Measurements from ENCODE around the gene CCL4. TPM values are rescaled to one million over a fixed set of nuclear protein-coding genes. Genes with fewer than 3 reads are reported as not detected.
"Not testable (repeated sequence)": the region's sequence is repeated elsewhere in the genome, so short reads cannot be mapped to it uniquely, and the experiment has no call there.

CCL4 gene
- total RNA-seq, 1 experiment from 2014 or later, result 1.2 TPM

DNA sequence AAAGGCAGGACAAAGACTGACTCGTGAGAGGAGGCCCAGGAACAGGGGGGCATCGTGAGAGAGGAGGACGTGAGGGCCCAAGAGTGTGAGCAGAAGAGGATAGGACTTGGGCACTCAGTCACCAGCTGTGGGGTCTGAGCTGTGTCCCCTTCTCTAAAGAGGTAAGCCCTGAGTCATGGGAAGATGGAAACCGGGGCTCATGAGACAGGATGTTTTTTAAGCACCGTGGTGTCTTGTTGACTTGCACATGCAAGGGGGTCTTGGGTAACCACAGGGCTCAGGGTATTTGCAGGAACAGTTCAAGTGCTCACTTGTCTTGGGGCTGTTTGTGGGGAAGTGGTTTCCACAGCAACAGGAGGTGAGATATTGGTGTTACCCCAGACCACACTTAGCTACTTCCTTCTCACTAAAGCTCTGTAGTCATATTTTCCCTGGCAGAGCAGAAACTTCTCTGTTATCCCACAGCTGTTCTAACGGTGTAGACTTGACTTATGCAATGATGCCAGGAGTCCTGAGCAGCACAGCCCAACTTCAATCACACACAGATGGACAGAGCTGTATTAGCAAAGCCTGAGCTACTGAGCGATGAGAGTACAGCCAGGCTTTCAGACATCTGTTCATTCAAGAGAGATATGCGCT lies 21.0 kb upstream of the CCL4 start:
- ATAC-seq; H3K27me3 ChIP-seq (ENCODE audit: insufficient read depth, low read length); H3K79me2 ChIP-seq (ENCODE audit: insufficient read depth, low read length); H3K9me3 ChIP-seq (ENCODE audit: control insufficient read depth in 1 of 2, insufficient read depth in 1 of 2, low read depth in 1 of 2, low read length in 2 of 2); H3K9ac ChIP-seq (ENCODE audit: low read length); H4K20me1 ChIP-seq (ENCODE audit: insufficient read depth); H2AFZ ChIP-seq (ENCODE audit: low read depth, low read length, poor library complexity, severe bottlenecking); BruUV-seq (replicated peaks); H3K36me3 ChIP-seq (ENCODE audit: control insufficient read depth in 1 of 2, insufficient read depth in 2 of 2, low read length in 2 of 2); H3K4me3 ChIP-seq (replicated peaks in 1 of 2; ENCODE audit: low read depth in 1 of 2, low read length in 2 of 2); POLR2A ChIA-PET; H3K9me2 ChIP-seq (ENCODE audit: insufficient read depth); RAD21 ChIA-PET (ENCODE audit: low non-redundant PET in 1 of 2, low total read pairs in 2 of 2, uncharacterized antibody in 2 of 2, unreplicated experiment in 2 of 2); H3K4me2 ChIP-seq (ENCODE audit: low read length); H3K4me1 ChIP-seq (ENCODE audit: control insufficient read depth in 1 of 2, insufficient read depth in 2 of 2, low read length in 2 of 2); intact Hi-C loops (cut with micrococcal nuclease); H3K27ac ChIP-seq (ENCODE audit: low read depth, low read length); DNase-seq (ENCODE audit: low read depth, low spot score): not testable (repeated sequence)
- CTCF ChIA-PET, result interaction anchor here (1.3 kb wide), 1 partner anchor 66 kb away, joined by 3 read pairs; no protein-coding TSS in a partner anchor

- H3K27me3 ChIP-seq (ENCODE audit: insufficient read depth, low read length); H3K4me2 ChIP-seq (ENCODE audit: low read length); H3K9me2 ChIP-seq (ENCODE audit: insufficient read depth); CTCF ChIA-PET; H3K4me3 ChIP-seq (replicated peaks in 1 of 2; ENCODE audit: low read depth in 1 of 2, low read length in 2 of 2); DNase-seq (ENCODE audit: low read depth, low spot score); ATAC-seq; POLR2A ChIA-PET; H3K36me3 ChIP-seq (ENCODE audit: control insufficient read depth in 1 of 2, insufficient read depth in 2 of 2, low read length in 2 of 2); H3K4me1 ChIP-seq (ENCODE audit: control insufficient read depth in 1 of 2, insufficient read depth in 2 of 2, low read length in 2 of 2); H4K20me1 ChIP-seq (ENCODE audit: insufficient read depth); RAD21 ChIA-PET (ENCODE audit: low non-redundant PET in 1 of 2, low total read pairs in 2 of 2, uncharacterized antibody in 2 of 2, unreplicated experiment in 2 of 2); H3K9ac ChIP-seq (ENCODE audit: low read length); H3K27ac ChIP-seq (ENCODE audit: low read depth, low read length); H3K79me2 ChIP-seq (ENCODE audit: insufficient read depth, low read length); intact Hi-C loops (cut with micrococcal nuclease); BruUV-seq (replicated peaks); H3K9me3 ChIP-seq (ENCODE audit: control insufficient read depth in 1 of 2, insufficient read depth in 1 of 2, low read depth in 1 of 2, low read length in 2 of 2); H2AFZ ChIP-seq (ENCODE audit: low read depth, low read length, poor library complexity, severe bottlenecking): not testable (repeated sequence)
Observed at GRCh38 chr17:36083691-36084090, 19.9 kb upstream of the CCL4 start.

- H3K4me3 ChIP-seq (replicated peaks in 1 of 2; ENCODE audit: low read depth in 1 of 2, low read length in 2 of 2), result no peak overlapping the region
- H3K9me3 ChIP-seq (ENCODE audit: control insufficient read depth in 1 of 2, insufficient read depth in 1 of 2, low read depth in 1 of 2, low read length in 2 of 2), result no peaks in the 10 kb centered on the region
- 0 out of 2 replicates have a peak, but pooled peaks cover 5% of the 10 kb centered on the region for H3K27me3 ChIP-seq (ENCODE audit: insufficient read depth, low read length)
- no peak overlapping the region for H3K9ac ChIP-seq (ENCODE audit: low read length)
- no peak for DNase-seq (ENCODE audit: low read depth, low spot score)
- POLR2A ChIA-PET, result no interaction called here
- RAD21 ChIA-PET (ENCODE audit: low non-redundant PET in 1 of 2, low total read pairs in 2 of 2, uncharacterized antibody in 2 of 2, unreplicated experiment in 2 of 2), result no interaction called here
- no peaks in the 10 kb centered on the region for H4K20me1 ChIP-seq (ENCODE audit: insufficient read depth)
- H2AFZ ChIP-seq (ENCODE audit: low read depth, low read length, poor library complexity, severe bottlenecking), result no peak overlapping the region
- no peak overlapping the region for H3K4me2 ChIP-seq (ENCODE audit: low read length)
- ATAC-seq, result no peak
- BruUV-seq (replicated peaks), result no TSS peak
- H3K79me2 ChIP-seq (ENCODE audit: insufficient read depth, low read length), result no peaks in the 10 kb centered on the region
- H3K36me3 ChIP-seq (ENCODE audit: control insufficient read depth in 1 of 2, insufficient read depth in 2 of 2, low read length in 2 of 2), result no peaks in the 10 kb centered on the region
- CTCF ChIA-PET, result interaction anchor here (1.3 kb wide), 1 partner anchor 13 kb away, joined by 4 read pairs; no protein-coding TSS in a partner anchor
- H3K27ac ChIP-seq (ENCODE audit: low read depth, low read length), result no peak overlapping the region
- intact Hi-C loops (cut with micrococcal nuclease), result no loop called here
- no peaks in the 10 kb centered on the region for H3K9me2 ChIP-seq (ENCODE audit: insufficient read depth)
- H3K4me1 ChIP-seq (ENCODE audit: control insufficient read depth in 1 of 2, insufficient read depth in 2 of 2, low read length in 2 of 2), result no peaks in the 10 kb centered on the region
- TF ChIP-seq ELF1 (IDR thresholded peaks at IDR 0.05; ENCODE audit: borderline replicate concordance, low read depth), result no peak
- TF ChIP-seq EGR1 (IDR thresholded peaks at IDR 0.05; ENCODE audit: low read depth), result no peak
- TF ChIP-seq, protein P1, sequence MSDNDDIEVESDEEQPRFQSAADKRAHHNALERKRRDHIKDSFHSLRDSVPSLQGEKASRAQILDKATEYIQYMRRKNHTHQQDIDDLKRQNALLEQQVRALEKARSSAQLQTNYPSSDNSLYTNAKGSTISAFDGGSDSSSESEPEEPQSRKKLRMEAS (IDR thresholded peaks at IDR 0.05), result no peak
- no peak for TF ChIP-seq YY1 (IDR thresholded peaks at IDR 0.05; ENCODE audit: extremely low read depth, insufficient replicate concordance, low read depth, low read length)
- TF ChIP-seq SIN3A (IDR thresholded peaks at IDR 0.05; ENCODE audit: low read depth), result no peak
- no peak for TF ChIP-seq ZFX (IDR thresholded peaks at IDR 0.05)
- TF ChIP-seq CBX3 (IDR thresholded peaks at IDR 0.05; ENCODE audit: low read depth), result no peak
- no peak for TF ChIP-seq POLR2A (IDR thresholded peaks at IDR 0.05; ENCODE audit: borderline replicate concordance, extremely low read depth, insufficient read depth, insufficient read length)
- TF ChIP-seq FOSL1 (IDR thresholded peaks at IDR 0.05; ENCODE audit: low read depth), result no peak
- TF ChIP-seq, protein P2, sequence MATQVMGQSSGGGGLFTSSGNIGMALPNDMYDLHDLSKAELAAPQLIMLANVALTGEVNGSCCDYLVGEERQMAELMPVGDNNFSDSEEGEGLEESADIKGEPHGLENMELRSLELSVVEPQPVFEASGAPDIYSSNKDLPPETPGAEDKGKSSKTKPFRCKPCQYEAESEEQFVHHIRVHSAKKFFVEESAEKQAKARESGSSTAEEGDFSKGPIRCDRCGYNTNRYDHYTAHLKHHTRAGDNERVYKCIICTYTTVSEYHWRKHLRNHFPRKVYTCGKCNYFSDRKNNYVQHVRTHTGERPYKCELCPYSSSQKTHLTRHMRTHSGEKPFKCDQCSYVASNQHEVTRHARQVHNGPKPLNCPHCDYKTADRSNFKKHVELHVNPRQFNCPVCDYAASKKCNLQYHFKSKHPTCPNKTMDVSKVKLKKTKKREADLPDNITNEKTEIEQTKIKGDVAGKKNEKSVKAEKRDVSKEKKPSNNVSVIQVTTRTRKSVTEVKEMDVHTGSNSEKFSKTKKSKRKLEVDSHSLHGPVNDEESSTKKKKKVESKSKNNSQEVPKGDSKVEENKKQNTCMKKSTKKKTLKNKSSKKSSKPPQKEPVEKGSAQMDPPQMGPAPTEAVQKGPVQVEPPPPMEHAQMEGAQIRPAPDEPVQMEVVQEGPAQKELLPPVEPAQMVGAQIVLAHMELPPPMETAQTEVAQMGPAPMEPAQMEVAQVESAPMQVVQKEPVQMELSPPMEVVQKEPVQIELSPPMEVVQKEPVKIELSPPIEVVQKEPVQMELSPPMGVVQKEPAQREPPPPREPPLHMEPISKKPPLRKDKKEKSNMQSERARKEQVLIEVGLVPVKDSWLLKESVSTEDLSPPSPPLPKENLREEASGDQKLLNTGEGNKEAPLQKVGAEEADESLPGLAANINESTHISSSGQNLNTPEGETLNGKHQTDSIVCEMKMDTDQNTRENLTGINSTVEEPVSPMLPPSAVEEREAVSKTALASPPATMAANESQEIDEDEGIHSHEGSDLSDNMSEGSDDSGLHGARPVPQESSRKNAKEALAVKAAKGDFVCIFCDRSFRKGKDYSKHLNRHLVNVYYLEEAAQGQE (IDR thresholded peaks at IDR 0.05; ENCODE audit: low read depth), result no peak
- no peak for TF ChIP-seq EZH2 (IDR thresholded peaks at IDR 0.05)
- TF ChIP-seq EZH2phosphoT487 (IDR thresholded peaks at IDR 0.05; ENCODE audit: borderline replicate concordance), result no peak
Observed at GRCh38 chr17:36085765-36086164, 17.9 kb upstream of the CCL4 start.
